ENCODE data around the gene TRIM58.

TRIM58 gene

DNA sequence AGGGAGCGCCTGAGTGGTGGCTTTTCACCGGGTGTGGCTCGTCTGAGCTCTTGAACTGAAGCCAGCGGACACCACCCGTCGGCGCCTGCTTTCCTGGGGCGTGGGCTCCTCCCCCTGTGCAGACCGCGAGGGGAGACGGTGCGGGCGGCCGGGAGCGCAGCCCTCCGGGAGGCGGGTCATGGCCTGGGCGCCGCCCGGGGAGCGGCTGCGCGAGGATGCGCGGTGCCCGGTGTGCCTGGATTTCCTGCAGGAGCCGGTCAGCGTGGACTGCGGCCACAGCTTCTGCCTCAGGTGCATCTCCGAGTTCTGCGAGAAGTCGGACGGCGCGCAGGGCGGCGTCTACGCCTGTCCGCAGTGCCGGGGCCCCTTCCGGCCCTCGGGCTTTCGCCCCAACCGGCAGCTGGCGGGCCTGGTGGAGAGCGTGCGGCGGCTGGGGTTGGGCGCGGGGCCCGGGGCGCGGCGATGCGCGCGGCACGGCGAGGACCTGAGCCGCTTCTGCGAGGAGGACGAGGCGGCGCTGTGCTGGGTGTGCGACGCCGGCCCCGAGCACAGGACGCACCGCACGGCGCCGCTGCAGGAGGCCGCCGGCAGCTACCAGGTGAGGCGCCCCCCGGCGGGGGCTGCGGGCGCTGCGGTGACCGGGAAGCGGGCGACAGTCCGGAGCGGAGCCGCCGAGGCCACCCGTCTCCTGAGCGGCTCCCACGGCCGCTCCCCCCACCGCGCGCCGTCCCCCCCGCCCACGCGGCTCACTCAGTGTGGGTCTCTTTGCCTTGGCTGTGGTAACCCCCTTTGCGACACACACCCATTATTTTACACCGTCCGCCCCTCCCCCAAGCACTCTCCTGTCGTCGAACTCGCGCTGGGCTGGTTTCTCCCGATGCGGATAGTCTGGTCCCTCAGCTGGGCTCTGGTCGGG lies at the start of gene TRIM58:
TRIM58 (plus strand) TSS at position 119 of the 916 bp plus-strand sequence; CDS start at position 179, 60 bp downstream.
- no peak for FAIRE-seq
- no peak for DNase-seq (ENCODE audit: low spot score)

- no peak for DNase-seq (ENCODE audit: low spot score)
- FAIRE-seq, result no peak
Measured at GRCh38 chr1:247812637-247813036, 44.4 kb upstream of the TRIM58 start.

DNA sequence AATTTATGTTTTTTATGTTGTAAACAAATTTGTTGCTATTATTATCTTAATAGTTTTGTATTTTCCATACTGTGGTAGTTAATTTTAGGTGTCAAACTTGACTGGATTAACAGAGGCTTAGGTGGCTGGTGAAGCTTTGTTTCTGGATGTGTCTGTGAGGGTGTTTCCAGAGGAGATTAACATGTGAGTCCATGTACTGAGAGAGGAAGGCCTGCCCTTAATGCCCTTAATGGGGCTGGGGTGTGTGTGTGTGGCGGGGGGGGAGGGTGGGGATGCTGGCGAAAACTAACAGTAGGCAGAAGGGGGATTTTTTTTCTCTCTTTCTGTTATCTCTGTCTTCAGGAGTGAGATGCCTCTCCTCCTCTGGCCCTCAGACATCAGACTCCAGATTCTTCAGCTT lies 34.9 kb upstream of the TRIM58 start:
- FAIRE-seq (no peak), DNase-seq (ENCODE audit: low spot score) (no peak)

DNA sequence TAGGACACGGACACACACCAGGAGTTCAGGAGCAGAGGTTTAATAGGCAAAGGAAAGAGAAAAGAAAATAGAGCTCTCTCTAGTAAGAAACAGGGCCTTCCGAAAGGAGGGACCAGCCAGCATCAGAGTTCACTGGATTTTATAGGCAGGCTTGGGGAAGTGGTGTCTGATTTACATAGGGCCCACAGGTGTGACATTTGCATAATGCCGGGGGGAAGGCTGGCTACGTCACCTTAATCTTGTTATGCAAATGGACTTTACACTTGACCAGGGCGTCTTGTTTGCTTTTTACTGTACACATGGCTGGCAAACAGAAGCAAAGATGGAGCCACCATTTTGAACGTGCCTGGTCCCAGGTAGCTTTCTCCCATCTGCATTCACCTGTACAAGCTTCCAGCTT lies 33.0 kb upstream of the TRIM58 start, which contains the start of gene OR14A16:
OR14A16 (minus strand) TSS at position 97 of the 400 bp plus-strand sequence. CDS start 8,390 bp downstream, outside the sequence.
- DNase-seq (ENCODE audit: low spot score) (no peak), FAIRE-seq (no peak)

- FAIRE-seq (no peak), DNase-seq (ENCODE audit: low spot score) (no peak)
Measured at GRCh38 chr1:247825362-247825761, 31.6 kb upstream of the TRIM58 start.

GRCh38 chr1:247829656-247830055 lies 27.3 kb upstream of the TRIM58 start:
- DNase-seq (ENCODE audit: low spot score) (no peak), FAIRE-seq (no peak)

GRCh38 chr1:247833601-247834000 lies 23.4 kb upstream of the TRIM58 start:
- DNase-seq (ENCODE audit: low spot score) (no peak), FAIRE-seq (no peak)

- FAIRE-seq, result no peak
- no peak for DNase-seq (ENCODE audit: low spot score)
Measured at GRCh38 chr1:247840818-247841217, 16.2 kb upstream of the TRIM58 start.

GRCh38 chr1:247841796-247842195 lies 15.2 kb upstream of the TRIM58 start, which contains the start of gene OR11L1:
OR11L1 (minus strand) TSS chr1:247841896; CDS start chr1:247841896, 0 bp downstream.
- DNase-seq (ENCODE audit: low spot score) (no peak), FAIRE-seq (no peak)

- FAIRE-seq, result no peak
- no peak for DNase-seq (ENCODE audit: low spot score)
Measured at GRCh38 chr1:247843411-247843810, 13.6 kb upstream of the TRIM58 start.

DNA sequence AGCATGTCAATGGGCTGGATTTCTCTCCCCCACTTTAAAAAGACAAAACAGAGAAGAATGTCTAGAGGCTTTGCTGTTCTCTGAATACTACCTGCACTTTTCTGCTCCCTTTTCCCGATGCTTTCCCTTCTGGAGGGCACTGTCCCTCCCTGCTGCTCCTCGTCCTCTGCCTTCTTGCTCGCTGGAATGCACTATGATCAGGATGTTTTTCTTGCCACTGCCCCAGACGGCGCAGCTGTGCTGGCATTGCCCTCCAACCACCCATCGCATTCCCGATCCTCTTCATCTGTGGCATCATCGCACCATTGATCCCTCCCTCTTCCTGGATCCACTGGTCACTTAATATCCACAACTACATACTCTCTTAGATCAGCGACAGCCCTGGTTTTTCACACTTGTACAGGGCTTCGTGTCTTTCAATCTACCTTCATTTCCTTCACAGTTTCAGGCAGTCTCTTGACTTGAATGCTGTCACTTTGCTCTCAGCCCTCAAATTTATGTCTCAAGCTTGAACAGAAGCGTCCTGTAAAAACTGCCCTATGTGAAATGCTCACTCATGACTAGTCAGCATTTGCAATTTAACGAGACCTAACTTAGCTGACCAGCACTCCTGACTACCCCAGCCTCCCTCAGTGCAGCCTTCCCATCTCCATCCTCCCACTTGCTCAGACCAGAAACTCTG lies 11.8 kb upstream of the TRIM58 start:
- FAIRE-seq, result no peak
- DNase-seq (ENCODE audit: low spot score), result no peak

DNA sequence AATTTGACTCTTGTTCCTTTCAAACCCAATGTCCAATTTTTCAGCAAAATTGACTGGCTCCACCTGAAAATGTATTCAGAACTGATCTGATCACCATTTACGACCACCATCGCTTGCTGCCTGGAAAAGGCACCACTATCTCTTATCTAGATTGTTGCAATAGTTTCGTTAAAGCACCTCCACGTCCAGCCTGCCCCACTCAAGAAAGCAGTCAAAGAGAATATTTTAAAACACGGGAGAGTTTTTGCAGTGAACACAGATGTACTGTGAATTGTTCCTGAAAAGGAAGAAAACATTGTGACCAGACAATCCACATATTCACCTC lies 11.3 kb upstream of the TRIM58 start:
- no peak for FAIRE-seq
- DNase-seq (ENCODE audit: low spot score), result no peak

GRCh38 chr1:247848346-247848745 lies 8.6 kb upstream of the TRIM58 start:
- no peak for FAIRE-seq

GRCh38 chr1:247849616-247850015 lies 7.4 kb upstream of the TRIM58 start:
- FAIRE-seq (no peak), DNase-seq (ENCODE audit: low spot score) (no peak)

More at GRCh38 chr1:247848346-247848745, 8.6 kb upstream of the TRIM58 start:
- DNase-seq (ENCODE audit: low spot score), result no peak

GRCh38 chr1:247854899-247855545 lies 2.0 kb upstream of the TRIM58 start:
- FAIRE-seq (no peak), DNase-seq (ENCODE audit: low spot score) (no peak)

- no peak for FAIRE-seq
- DNase-seq (ENCODE audit: low spot score), result no peak
Measured at GRCh38 chr1:247855911-247856310, 1.1 kb upstream of the TRIM58 start.

GRCh38 chr1:247857985-247858619 lies 1.1 kb downstream of the TRIM58 start:
- DNase-seq (ENCODE audit: low spot score) (no peak), FAIRE-seq (no peak)

DNA sequence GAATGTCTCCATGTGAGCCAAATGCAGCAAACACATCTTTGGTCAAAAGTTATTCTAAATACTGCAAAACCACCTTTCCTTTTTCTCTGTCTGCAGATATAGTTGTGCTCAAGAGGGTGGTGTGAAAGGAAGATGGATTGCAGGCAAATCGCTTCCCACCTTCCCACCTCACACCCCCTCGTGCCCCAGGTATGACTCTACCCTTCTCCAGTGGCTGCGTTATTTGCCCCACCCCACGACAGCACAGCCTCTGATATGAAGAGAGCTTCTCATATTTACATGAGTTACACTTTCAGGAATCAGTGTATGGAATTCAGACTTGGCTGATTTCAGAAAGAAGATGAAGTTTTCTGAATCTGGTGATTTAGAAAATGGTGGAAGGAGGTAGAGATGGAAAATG lies 5.8 kb downstream of the TRIM58 start:
- DNase-seq (ENCODE audit: low spot score) (no peak), FAIRE-seq (no peak)

- no peak for FAIRE-seq
- DNase-seq (ENCODE audit: low spot score), result no peak
Measured at GRCh38 chr1:247864644-247865043, 7.7 kb downstream of the TRIM58 start.

GRCh38 chr1:247865416-247865815 lies 8.4 kb downstream of the TRIM58 start:
- no peak for FAIRE-seq
- no peak for DNase-seq (ENCODE audit: low spot score)

- DNase-seq (ENCODE audit: low spot score), result no peak
- no peak for FAIRE-seq
Measured at GRCh38 chr1:247883346-247883745, 26.4 kb downstream of the TRIM58 start.
